Ascending aorta (tissue), 2 donors: ENCODE results near the gene CHST11. TPM values are rescaled to one million over a fixed set of nuclear protein-coding genes. Genes with fewer than 3 reads are reported as not detected.

ENCODE experiments used
- DNase-seq, 2 donors: peaks; one replicate each; pipeline ENCODE4 v3.0.0-alpha.2; 2019; ENCODE audit warnings: low spot score in 2 of 2
- H3K27ac ChIP-seq, 2 donors: fragments of 200-600 bp; sonication (generic); one replicate each; pipeline ENCODE4 v1.5.1; 2016 to 2017; ENCODE audit warnings: mild to moderate bottlenecking in 1 of 2
- H3K27me3 ChIP-seq: fragments of 200-600 bp; sonication (generic); one replicate; pipeline ENCODE4 v1.5.1; 2017
- H3K36me3 ChIP-seq, 2 donors: fragments of 200-600 bp; sonication (generic); one replicate each; pipeline ENCODE4 v1.5.1; 2016
- H3K4me1 ChIP-seq, 2 donors: fragments of 200-600 bp; sonication (generic); one replicate each; pipeline ENCODE4 v1.5.1; 2016 to 2017; ENCODE audit warnings: mild to moderate bottlenecking in 1 of 2
- H3K4me3 ChIP-seq, 2 donors: fragments of 200-600 bp; sonication (generic); one replicate each; pipeline ENCODE4 v1.5.1; 2016 to 2017; ENCODE audit warnings: mild to moderate bottlenecking in 1 of 2
- H3K9me3 ChIP-seq, 2 donors: fragments of 200-600 bp; sonication (generic); one replicate each; pipeline ENCODE4 v1.5.1; 2016
- intact Hi-C: fragments of 100-400 bp; cut with DNase I; formaldehyde crosslinking; loops from one replicate; pipeline ENCODE4 v1.15.1; 2023
- total RNA-seq: library from RNA; depleted of rRNA; stranded (reverse); fragments of >200 nt; gene quantifications from one replicate; pipeline ENCODE4 v1.1.0, GENCODE V29; 2016
- TF ChIP-seq, protein P1 (sequence below), 3 experiments: fragments of 200-600 bp in 2 of 3; fragments of 450-650 bp in 1 of 3; sonication (generic) in 2 of 3; IDR thresholded peaks; one replicate each; pipeline ENCODE4 v1.5.1; 2016 to 2019; ENCODE audit warnings: antibody characterized with exemption in 3 of 3, mild to moderate bottlenecking in 1 of 3, moderate library complexity in 1 of 3

CHST11 gene
- total RNA-seq, 1 donor from 2014 or later = 63.2 TPM

DNA sequence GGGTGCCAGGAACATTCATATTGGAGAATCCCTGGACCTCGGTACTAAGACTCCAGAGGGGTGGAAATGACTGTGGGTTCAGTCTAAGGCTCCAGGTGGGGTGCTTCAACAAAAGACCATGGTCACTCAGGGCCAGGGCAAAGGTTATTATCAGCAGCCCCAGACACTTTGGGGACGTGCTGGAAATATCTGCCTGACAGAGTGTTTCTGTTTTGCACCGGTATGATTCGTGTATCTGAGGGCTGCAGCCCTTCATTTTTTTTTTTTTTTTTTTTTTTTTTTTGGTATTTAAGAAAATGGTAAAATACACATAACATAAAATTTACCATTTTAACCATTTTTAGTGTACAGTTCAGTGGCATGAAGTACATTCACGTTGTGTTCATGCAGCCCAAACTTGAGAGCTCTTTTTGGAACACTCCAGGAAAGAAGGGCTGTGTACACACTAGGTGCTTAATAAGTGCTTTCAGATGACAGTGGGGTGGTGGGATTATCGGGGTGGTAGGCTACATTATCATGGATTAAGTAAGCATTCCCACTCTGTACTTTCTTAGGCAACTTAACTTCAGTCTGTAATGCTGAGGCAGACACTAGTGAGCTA is 120.3 kb downstream of the CHST11 start:
- intact Hi-C loops = no loop called here
- Histone ChIP-seq H3K4me3 (no peak overlapping the region), H3K27ac (no peak overlapping the region), H3K36me3 (no peaks in the 10 kb centered on the region), H3K4me1 (no peaks in the 10 kb centered on the region), H3K27me3 (no peaks in the 10 kb centered on the region), H3K9me3 (no peaks in the 10 kb centered on the region)
- no peak for DNase-seq
- TF ChIP-seq, protein P1, sequence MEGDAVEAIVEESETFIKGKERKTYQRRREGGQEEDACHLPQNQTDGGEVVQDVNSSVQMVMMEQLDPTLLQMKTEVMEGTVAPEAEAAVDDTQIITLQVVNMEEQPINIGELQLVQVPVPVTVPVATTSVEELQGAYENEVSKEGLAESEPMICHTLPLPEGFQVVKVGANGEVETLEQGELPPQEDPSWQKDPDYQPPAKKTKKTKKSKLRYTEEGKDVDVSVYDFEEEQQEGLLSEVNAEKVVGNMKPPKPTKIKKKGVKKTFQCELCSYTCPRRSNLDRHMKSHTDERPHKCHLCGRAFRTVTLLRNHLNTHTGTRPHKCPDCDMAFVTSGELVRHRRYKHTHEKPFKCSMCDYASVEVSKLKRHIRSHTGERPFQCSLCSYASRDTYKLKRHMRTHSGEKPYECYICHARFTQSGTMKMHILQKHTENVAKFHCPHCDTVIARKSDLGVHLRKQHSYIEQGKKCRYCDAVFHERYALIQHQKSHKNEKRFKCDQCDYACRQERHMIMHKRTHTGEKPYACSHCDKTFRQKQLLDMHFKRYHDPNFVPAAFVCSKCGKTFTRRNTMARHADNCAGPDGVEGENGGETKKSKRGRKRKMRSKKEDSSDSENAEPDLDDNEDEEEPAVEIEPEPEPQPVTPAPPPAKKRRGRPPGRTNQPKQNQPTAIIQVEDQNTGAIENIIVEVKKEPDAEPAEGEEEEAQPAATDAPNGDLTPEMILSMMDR (IDR thresholded peaks at IDR 0.05) = no peak

DNA sequence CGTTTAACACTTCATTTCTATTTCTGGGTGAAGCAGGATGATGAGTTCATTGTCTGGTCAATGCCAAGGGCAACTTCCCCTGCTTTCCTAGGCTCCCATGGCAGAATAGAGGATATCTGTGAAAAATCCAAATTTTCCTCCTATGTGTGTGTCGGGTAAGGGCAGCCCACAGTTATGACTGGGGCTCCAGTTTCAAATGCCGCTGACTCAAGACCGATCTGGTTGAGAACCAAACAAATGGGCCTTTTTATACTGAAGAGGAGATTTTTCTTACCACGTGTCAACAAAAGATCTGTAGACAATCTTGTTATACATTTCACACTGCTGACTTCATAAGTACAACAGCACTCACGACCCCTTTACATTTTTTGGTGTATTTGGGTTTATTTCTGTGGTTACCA is 120.8 kb downstream of the CHST11 start:
- Histone ChIP-seq H3K36me3 (no peaks in the 10 kb centered on the region), H3K27me3 (no peaks in the 10 kb centered on the region), H3K27ac (no peak overlapping the region), H3K9me3 (no peaks in the 10 kb centered on the region), H3K4me1 (no peaks in the 10 kb centered on the region), H3K4me3 (no peak overlapping the region)
- no peak for DNase-seq
- intact Hi-C loops = no loop called here
- TF ChIP-seq, protein P1 (IDR thresholded peaks at IDR 0.05) = no peak

DNA sequence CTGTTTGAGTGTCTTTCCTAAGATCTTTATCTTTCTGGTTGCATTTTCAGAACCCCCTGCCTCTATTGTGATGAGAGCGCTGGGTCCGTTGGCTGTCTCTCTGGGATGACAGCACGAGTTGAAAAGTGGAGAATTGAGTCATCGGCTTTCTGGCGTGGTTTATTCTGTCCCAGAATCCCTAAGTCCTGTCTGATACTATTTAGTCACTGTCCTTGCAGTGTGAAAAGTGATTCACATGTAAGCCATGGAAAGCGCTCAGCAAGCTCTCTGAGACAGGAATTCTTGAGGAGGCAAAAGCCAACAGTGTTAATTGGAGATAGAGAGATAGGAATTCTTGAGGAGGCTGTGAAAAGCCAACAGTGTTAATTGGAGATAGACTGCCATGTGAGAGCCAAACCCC is 121.7 kb downstream of the CHST11 start:
- Histone ChIP-seq H3K9me3 (no peaks in the 10 kb centered on the region), H3K36me3 (no peaks in the 10 kb centered on the region), H3K27me3 (no peaks in the 10 kb centered on the region), H3K27ac (no peak overlapping the region), H3K4me3 (no peak overlapping the region), H3K4me1 (no peaks in the 10 kb centered on the region)
- DNase-seq = no peak
- TF ChIP-seq, protein P1 (IDR thresholded peaks at IDR 0.05) = no peak
- intact Hi-C loops = no loop called here

DNA sequence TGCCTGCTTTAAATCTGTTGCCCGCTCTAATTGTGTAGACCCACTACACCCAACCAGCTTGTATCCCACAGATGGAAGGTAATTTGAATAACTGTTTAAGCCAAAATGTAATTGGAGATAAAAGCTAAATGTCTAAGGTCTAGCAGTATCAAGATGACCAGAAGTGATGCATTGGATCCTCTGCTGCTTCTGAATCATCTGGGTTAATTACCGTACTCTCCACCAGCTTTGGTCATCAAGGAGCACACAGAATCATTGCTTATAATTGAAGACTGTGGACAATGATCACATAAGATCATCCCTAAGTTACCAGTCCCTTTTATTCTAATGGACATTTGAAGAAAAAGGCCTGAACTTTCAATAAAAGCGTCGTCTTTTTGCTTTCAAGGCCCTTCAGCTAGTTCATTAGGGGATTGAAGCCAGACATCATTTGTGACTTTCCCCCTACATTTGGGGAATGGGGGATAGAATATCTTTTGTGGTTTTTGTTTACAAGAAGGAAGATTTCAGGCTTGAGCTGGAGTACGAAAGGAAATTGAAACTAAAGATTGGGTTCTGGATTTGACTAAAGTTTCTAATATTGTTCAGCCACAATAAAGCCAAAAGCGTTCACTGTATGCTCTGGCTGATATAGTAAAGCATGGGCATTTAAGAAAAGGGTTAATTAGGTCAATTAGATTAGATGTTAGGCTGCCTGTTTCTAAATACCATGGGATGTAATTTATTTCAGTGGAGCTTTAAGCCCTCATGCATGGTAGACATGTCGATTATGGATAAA is 123.2 kb downstream of the CHST11 start:
- no peak for DNase-seq
- H3K4me3 ChIP-seq = no peak overlapping the region
- intact Hi-C loops = no loop called here
- H3K9me3 ChIP-seq = no peaks in the 10 kb centered on the region
- TF ChIP-seq, protein P1 (IDR thresholded peaks at IDR 0.05) = no peak
- no peaks in the 10 kb centered on the region for H3K4me1 ChIP-seq
- no peak overlapping the region for H3K27ac ChIP-seq
- no peaks in the 10 kb centered on the region for H3K27me3 ChIP-seq
- no peaks in the 10 kb centered on the region for H3K36me3 ChIP-seq

DNA sequence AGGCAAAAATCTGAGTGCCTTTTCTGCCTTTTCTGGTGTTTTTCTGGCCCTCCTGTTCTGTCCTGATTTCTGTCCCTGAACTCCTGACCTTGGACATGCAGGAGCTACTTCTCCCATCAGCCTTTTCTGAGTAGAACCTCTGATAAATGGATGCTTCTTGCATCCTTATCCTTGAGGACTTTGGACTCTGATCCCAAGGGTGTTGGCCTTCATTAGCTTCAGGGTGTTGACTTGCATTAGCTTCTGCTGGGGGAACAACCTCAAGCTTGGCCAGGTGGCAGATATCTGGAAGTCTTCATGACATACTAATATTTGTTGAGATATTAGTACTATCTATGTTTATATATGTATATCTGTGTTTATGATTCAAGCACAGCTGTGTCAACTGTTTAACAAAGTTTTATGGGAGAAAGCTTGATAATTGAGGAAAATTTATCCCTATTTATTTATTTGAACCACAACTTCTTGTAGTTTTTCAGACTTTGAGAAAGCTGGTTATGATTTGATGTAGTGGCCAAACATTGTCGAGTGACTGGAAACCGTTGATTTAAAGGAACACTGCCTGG is 124.3 kb downstream of the CHST11 start:
- peaks cover 0 to under 1% of the 10 kb centered on the region in 2 donors for H3K4me1 ChIP-seq
- DNase-seq = no peak
- no peaks in the 10 kb centered on the region for H3K36me3 ChIP-seq
- H3K9me3 ChIP-seq = no peaks in the 10 kb centered on the region
- H3K4me3 ChIP-seq = no peak overlapping the region
- intact Hi-C loops = no loop called here
- H3K27me3 ChIP-seq = no peaks in the 10 kb centered on the region
- TF ChIP-seq, protein P1 (IDR thresholded peaks at IDR 0.05) = no peak
- no peak overlapping the region for H3K27ac ChIP-seq
